IPS-11a (cell line): ENCODE results near the gene CEBPZOS.
"Not testable (repeated sequence)": the region's sequence is repeated elsewhere in the genome, so short reads cannot be mapped to it uniquely, and the experiment has no call there.

Source experiments
- H3K4me3 ChIP-seq: one replicate; pipeline ENCODE4 v1.5.1; 2013; ENCODE audit warnings: low read depth, low read length, control low read depth

Gene CEBPZOS

GRCh38 chr2:37190290-37190689, 6.0 kb upstream of the CEBPZOS start:
- H3K4me3 ChIP-seq = no peak overlapping the region

GRCh38 chr2:37191253-37191652, 5.0 kb upstream of the CEBPZOS start:
- H3K4me3 ChIP-seq = no peak overlapping the region

- H3K4me3 ChIP-seq = no peak overlapping the region
Observed at GRCh38 chr2:37191747-37192146, 4.5 kb upstream of the CEBPZOS start.

- H3K4me3 ChIP-seq = no peak overlapping the region
Observed at GRCh38 chr2:37192551-37192950, 3.7 kb upstream of the CEBPZOS start.

- H3K4me3 ChIP-seq = peak overlapping the region; percentile 84
Observed at GRCh38 chr2:37195862-37196319, 405 bp upstream of the CEBPZOS start.

- no peak overlapping the region for H3K4me3 ChIP-seq
Observed at GRCh38 chr2:37198681-37199065, 2.4 kb downstream of the CEBPZOS start.

- H3K4me3 ChIP-seq = no peak overlapping the region
Observed at GRCh38 chr2:37201208-37201607, 4.9 kb downstream of the CEBPZOS start.

- no peak overlapping the region for H3K4me3 ChIP-seq
Observed at GRCh38 chr2:37201766-37202165, 5.5 kb downstream of the CEBPZOS start.

GRCh38 chr2:37203708-37204107, 7.4 kb downstream of the CEBPZOS start:
- no peak overlapping the region for H3K4me3 ChIP-seq

GRCh38 chr2:37205071-37205661, 8.9 kb downstream of the CEBPZOS start:
- not testable (repeated sequence) for H3K4me3 ChIP-seq

GRCh38 chr2:37205689-37206341, 9.5 kb downstream of the CEBPZOS start:
- no peak overlapping the region for H3K4me3 ChIP-seq

GRCh38 chr2:37206760-37207159, 10.5 kb downstream of the CEBPZOS start:
- not testable (repeated sequence) for H3K4me3 ChIP-seq

GRCh38 chr2:37211212-37211611, 14.9 kb downstream of the CEBPZOS start:
- H3K4me3 ChIP-seq = no peak overlapping the region

GRCh38 chr2:37211939-37212338, 15.6 kb downstream of the CEBPZOS start:
- no peak overlapping the region for H3K4me3 ChIP-seq

- H3K4me3 ChIP-seq = no peak overlapping the region
Observed at GRCh38 chr2:37215250-37215649, 19.0 kb downstream of the CEBPZOS start.

GRCh38 chr2:37219046-37219445, 22.8 kb downstream of the CEBPZOS start:
- H3K4me3 ChIP-seq = no peak overlapping the region

GRCh38 chr2:37223131-37223530, 26.8 kb downstream of the CEBPZOS start:
- H3K4me3 ChIP-seq = no peak overlapping the region

- H3K4me3 ChIP-seq = no peak overlapping the region
Observed at GRCh38 chr2:37224063-37224462, 27.8 kb downstream of the CEBPZOS start.

GRCh38 chr2:37225129-37225528, 28.8 kb downstream of the CEBPZOS start:
- not testable (repeated sequence) for H3K4me3 ChIP-seq

GRCh38 chr2:37226863-37227262, 30.6 kb downstream of the CEBPZOS start:
- H3K4me3 ChIP-seq = no peak overlapping the region

GRCh38 chr2:37228788-37229187, 32.5 kb downstream of the CEBPZOS start:
- H3K4me3 ChIP-seq = no peak overlapping the region

- peak overlapping the region; percentile 75 for H3K4me3 ChIP-seq
Observed at GRCh38 chr2:37230581-37230980, 34.3 kb downstream of the CEBPZOS start.
